Measurements from ENCODE around the gene CCDC12. TPM values are rescaled to one million over a fixed set of nuclear protein-coding genes. Genes with fewer than 3 reads are reported as not detected.
A peak's percentile ranks its signal among the peaks of the same experiment; 100 is the strongest.

The CCDC12 gene
- total RNA-seq, 1 donor from 2014 or later, result 50.5 TPM

- peak overlapping the region; percentile 12 for H3K27ac Mint-ChIP-seq
- H3K4me1 Mint-ChIP-seq, result peaks cover 38% of the 10 kb centered on the region
- no peaks in the 10 kb centered on the region for H3K9me3 Mint-ChIP-seq
- no peaks in the 10 kb centered on the region for H3K27me3 Mint-ChIP-seq (ENCODE audit: low read depth)
- H3K4me3 Mint-ChIP-seq, result no peak overlapping the region
- TF ChIP-seq, protein P1, sequence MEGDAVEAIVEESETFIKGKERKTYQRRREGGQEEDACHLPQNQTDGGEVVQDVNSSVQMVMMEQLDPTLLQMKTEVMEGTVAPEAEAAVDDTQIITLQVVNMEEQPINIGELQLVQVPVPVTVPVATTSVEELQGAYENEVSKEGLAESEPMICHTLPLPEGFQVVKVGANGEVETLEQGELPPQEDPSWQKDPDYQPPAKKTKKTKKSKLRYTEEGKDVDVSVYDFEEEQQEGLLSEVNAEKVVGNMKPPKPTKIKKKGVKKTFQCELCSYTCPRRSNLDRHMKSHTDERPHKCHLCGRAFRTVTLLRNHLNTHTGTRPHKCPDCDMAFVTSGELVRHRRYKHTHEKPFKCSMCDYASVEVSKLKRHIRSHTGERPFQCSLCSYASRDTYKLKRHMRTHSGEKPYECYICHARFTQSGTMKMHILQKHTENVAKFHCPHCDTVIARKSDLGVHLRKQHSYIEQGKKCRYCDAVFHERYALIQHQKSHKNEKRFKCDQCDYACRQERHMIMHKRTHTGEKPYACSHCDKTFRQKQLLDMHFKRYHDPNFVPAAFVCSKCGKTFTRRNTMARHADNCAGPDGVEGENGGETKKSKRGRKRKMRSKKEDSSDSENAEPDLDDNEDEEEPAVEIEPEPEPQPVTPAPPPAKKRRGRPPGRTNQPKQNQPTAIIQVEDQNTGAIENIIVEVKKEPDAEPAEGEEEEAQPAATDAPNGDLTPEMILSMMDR (IDR thresholded peaks at IDR 0.05; ENCODE audit: unreplicated experiment), result no peak
- DNase-seq (ENCODE audit: low spot score in 2 of 2, unreplicated experiment in 2 of 2), result no peak
- peaks cover 5% of the 10 kb centered on the region for H3K36me3 Mint-ChIP-seq
These were observed 8.3 kb upstream of the CCDC12 start for GRCh38 chr3:46984591-46985459.

GRCh38 chr3:46982546-46982945 is 6.0 kb upstream of the CCDC12 start:
- TF ChIP-seq, protein P1 (IDR thresholded peaks at IDR 0.05; ENCODE audit: unreplicated experiment), result no peak
- Mint-ChIP-seq H3K9me3 (no peaks in the 10 kb centered on the region), H3K4me3 (peak overlapping the region; percentile 22), H3K4me1 (peaks cover 47% of the 10 kb centered on the region), H3K27ac (peak overlapping the region; percentile 94), H3K27me3 (ENCODE audit: low read depth) (no peaks in the 10 kb centered on the region), H3K36me3 (no peaks in the 10 kb centered on the region)
- no peak for DNase-seq (ENCODE audit: low spot score in 2 of 2, unreplicated experiment in 2 of 2)

DNA sequence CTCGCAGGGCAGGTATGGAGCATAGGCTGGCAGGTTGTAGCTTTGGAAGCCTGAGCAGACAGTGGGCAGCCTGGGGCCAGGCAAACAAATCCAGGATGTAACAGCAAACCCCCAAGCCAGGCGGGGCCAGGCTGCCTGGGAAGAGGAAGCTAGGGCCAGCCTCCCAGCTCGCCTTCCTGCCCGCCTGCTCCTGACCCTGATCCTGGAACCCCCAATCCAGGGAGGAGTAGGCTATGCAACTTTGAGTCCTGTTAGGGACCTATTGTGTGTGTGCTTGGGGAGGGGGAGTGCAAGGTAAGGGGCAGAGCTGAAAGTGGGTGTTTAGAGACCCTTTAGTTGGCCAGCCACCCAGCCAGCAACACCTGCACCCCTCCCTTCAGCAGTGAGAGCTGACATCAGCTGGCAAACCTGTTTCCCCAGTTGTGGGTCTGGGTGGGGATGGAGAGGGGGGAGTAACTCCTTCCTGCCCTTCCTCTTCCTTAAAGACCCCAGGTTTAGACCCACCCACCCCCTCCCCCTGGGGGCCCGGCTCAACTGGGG is 5.5 kb upstream of the CCDC12 start:
- H3K27me3 Mint-ChIP-seq (ENCODE audit: low read depth), result no peaks in the 10 kb centered on the region
- TF ChIP-seq, protein P1 (IDR thresholded peaks at IDR 0.05; ENCODE audit: unreplicated experiment), result no peak
- peak in 1 of 2 experiments; percentile 72 for DNase-seq (ENCODE audit: low spot score in 2 of 2, unreplicated experiment in 2 of 2)
- H3K9me3 Mint-ChIP-seq, result no peaks in the 10 kb centered on the region
- no peaks in the 10 kb centered on the region for H3K36me3 Mint-ChIP-seq
- H3K4me1 Mint-ChIP-seq, result peaks cover 46% of the 10 kb centered on the region
- peak overlapping the region; percentile 52 for H3K4me3 Mint-ChIP-seq
- H3K27ac Mint-ChIP-seq, result peak overlapping the region; percentile 83

GRCh38 chr3:46979958-46980497 is 3.5 kb upstream of the CCDC12 start:
- DNase-seq (ENCODE audit: low spot score in 2 of 2, unreplicated experiment in 2 of 2), result no peak
- Mint-ChIP-seq H3K27ac (peak overlapping the region; percentile 72), H3K4me3 (peak overlapping the region; percentile 73), H3K36me3 (no peaks in the 10 kb centered on the region), H3K9me3 (no peaks in the 10 kb centered on the region), H3K27me3 (ENCODE audit: low read depth) (no peaks in the 10 kb centered on the region), H3K4me1 (peaks cover 46% of the 10 kb centered on the region)
- TF ChIP-seq, protein P1 (IDR thresholded peaks at IDR 0.05; ENCODE audit: unreplicated experiment), result no peak

DNA sequence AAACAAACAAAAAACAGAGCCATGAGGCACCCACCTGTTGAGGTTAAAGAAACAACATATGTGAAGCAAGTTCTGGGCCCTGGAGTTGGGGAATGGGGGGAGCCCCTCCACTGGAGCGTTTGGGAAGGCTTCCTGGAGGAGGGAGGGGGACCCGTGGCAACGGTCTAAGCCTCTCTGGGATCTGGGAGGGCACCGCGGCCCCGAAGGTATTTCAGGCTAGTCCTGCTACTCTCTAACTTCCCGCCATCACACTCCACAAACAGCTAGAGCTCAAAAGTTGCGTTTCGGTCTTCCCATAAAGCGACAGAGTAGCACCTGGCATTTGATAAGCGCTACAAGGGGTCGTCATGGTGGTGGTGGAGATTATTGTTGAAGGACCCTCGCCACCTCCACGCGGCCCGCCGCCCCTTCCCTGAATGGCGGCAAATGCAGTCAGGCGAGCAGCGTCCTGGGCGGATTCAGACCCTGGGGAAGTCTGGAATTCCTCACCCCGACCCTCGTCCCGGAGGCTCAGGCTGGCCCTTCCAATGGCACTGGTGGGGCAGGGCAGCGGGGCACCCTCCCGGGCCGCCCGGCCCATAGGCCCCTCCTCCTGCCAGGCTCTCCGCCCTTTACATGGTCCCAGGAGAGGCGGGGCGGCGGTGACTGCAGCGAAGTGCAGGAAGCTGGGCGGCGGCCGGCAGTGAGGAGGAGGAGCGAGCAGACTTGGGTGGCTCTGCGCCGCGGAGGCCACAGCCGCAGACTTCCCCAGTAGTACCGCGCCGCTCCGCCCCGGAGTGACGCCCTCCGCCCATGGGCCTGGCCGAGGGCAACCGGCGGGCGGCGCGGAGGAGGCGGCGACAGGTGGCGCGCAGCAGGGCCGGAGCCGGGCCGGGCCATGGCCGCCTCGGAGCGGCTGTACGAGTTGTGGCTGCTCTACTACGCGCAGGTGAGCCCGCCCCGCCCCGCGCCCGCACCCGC is 2.7 kb upstream of the CCDC12 start, which contains the start of gene NBEAL2:
Gene NBEAL2, plus strand, starts transcription at position 682 of the 960 bp plus-strand sequence. Its CDS starts 196 bp downstream, at position 878.
- Mint-ChIP-seq H3K4me1 (peaks cover 51% of the 10 kb centered on the region), H3K27ac (peak within 1 kb of the TSS; percentile 91), H3K36me3 (no peaks in the 10 kb centered on the region), H3K27me3 (ENCODE audit: low read depth) (no peaks in the 10 kb centered on the region), H3K4me3 (peak within 1 kb of the TSS; percentile 86), H3K9me3 (no peaks in the 10 kb centered on the region)
- peak; percentile 81 to 88 for DNase-seq (ENCODE audit: low spot score in 2 of 2, unreplicated experiment in 2 of 2)
- TF ChIP-seq, protein P1 (IDR thresholded peaks at IDR 0.05; ENCODE audit: unreplicated experiment), result no peak
